T-cell (primary cell): ENCODE data around the gene CHD9. TPM values are rescaled to one million over a fixed set of nuclear protein-coding genes. Genes with fewer than 3 reads are reported as not detected.

Source experiments
- ATAC-seq, 4 experiments: fragments of 200-7000 bp in 3 of 4; fragments of 150-1000 bp in 1 of 4; cut with Tn5 transposase; replicated peaks in 1 of 4; 1 replicate in 3 of 4; 2 replicates in 1 of 4; pipeline ENCODE4 v1.10.0; 2021; ENCODE audit warnings: moderate library complexity in 3 of 4, mild to moderate bottlenecking in 2 of 4, moderate number of reproducible peaks in 1 of 4
- CTCF ChIA-PET, 2 donors: fragments of 300-600 bp; sonication (Branson Sonifier 250); formaldehyde crosslinking; loops; one replicate each; lab custom pipeline; 2022; ENCODE audit warnings: antibody characterized with exemption in 2 of 2; lab: Charles Lee
- POLR2A ChIA-PET, 2 donors: fragments of 300-600 bp; sonication (Branson Sonifier 250); formaldehyde crosslinking; loops; one replicate each; lab custom pipeline; 2022; ENCODE audit warnings: antibody characterized with exemption in 2 of 2; lab: Charles Lee
- DNase-seq, 35 experiments: peaks; one replicate each; pipeline versions ENCODE4 v3.0.0 to v3.0.0-alpha.2; 2013 to 2023
- H3K27ac ChIP-seq: one replicate; pipeline ENCODE4 v1.5.1; 2013; ENCODE audit warnings: low read length
- H3K27me3 ChIP-seq, 2 experiments: replicated peaks in 1 of 2; 1 replicate in 1 of 2; 2 replicates in 1 of 2; pipeline versions ENCODE4 v1.6.1 to v1.7.0; 2013; ENCODE audit warnings: low read length in 1 of 2, mixed read lengths in 1 of 2; ENCODE audit not compliant: control insufficient read depth in 2 of 2, insufficient read depth in 2 of 2; ENCODE audit errors: extremely low read depth in 1 of 2
- H3K36me3 ChIP-seq, 2 donors: 1 replicate in 1 of 2; 2 replicates in 1 of 2; pipeline versions ENCODE4 v1.6.1 to v1.7.0; 2013; ENCODE audit warnings: low read length in 1 of 2; ENCODE audit not compliant: control insufficient read depth in 2 of 2, insufficient read depth in 1 of 2; ENCODE audit errors: extremely low read depth in 1 of 2
- H3K4me1 ChIP-seq, 2 experiments: 1 replicate in 1 of 2; 2 replicates in 1 of 2; pipeline versions ENCODE4 v1.6.1 to v1.7.0; 2013; ENCODE audit warnings: low read length in 2 of 2, mixed read lengths in 1 of 2; ENCODE audit not compliant: insufficient read depth in 2 of 2, control insufficient read depth in 1 of 2; ENCODE audit errors: extremely low read depth in 1 of 2
- H3K4me3 ChIP-seq, 2 donors: 1 replicate in 1 of 2; 2 replicates in 1 of 2; pipeline versions ENCODE4 v1.5.1 to v1.7.0; 2013; ENCODE audit warnings: mild to moderate bottlenecking in 2 of 2, low read length in 1 of 2, moderate library complexity in 1 of 2; ENCODE audit not compliant: control insufficient read depth in 1 of 2; ENCODE audit errors: extremely low read depth in 1 of 2
- H3K9me3 ChIP-seq: 2 replicates; pipeline ENCODE4 v1.7.0; 2013
- H3K27ac Mint-ChIP-seq, 2 donors: one replicate each; pipeline ENCODE4 v1.8.0; 2020 to 2021; ENCODE audit warnings: mild to moderate bottlenecking in 2 of 2, mixed read lengths in 2 of 2
- H3K27me3 Mint-ChIP-seq, 2 donors: one replicate each; pipeline ENCODE4 v1.8.0; 2021 to 2022; ENCODE audit warnings: mixed read lengths in 2 of 2
- H3K36me3 Mint-ChIP-seq: one replicate; pipeline ENCODE4 v1.8.0; 2021; ENCODE audit warnings: mixed read lengths
- H3K4me1 Mint-ChIP-seq, 3 donors: one replicate each; pipeline ENCODE4 v1.8.0; 2020 to 2022; ENCODE audit warnings: mixed read lengths in 3 of 3, mild to moderate bottlenecking in 1 of 3
- H3K4me3 Mint-ChIP-seq, 3 donors: one replicate each; pipeline ENCODE4 v1.8.0; 2020 to 2022; ENCODE audit warnings: mild to moderate bottlenecking in 3 of 3, mixed read lengths in 3 of 3, moderate library complexity in 3 of 3
- H3K9me3 Mint-ChIP-seq, 3 donors: one replicate each; pipeline ENCODE4 v1.8.0; 2020 to 2022; ENCODE audit warnings: mixed read lengths in 3 of 3
- WGBS: methylation state at CpG from one replicate; pipeline ENCODE4 v1.1.5; 2013; ENCODE audit warnings: missing lambda C conversion rate; ENCODE audit not compliant: insufficient coverage; 5-methylcytosine and 5-hydroxymethylcytosine counted together
- total RNA-seq, 35 experiments: library from RNA in 6 of 35; stranded (reverse) in 6 of 35; fragments of 120-200 nt in 1 of 35; gene quantifications; one replicate each; pipeline versions ENCODE4 v1.2.1 to v1.2.4 and lab custom pipeline; 2013 to 2026

CHD9 gene, protein sequence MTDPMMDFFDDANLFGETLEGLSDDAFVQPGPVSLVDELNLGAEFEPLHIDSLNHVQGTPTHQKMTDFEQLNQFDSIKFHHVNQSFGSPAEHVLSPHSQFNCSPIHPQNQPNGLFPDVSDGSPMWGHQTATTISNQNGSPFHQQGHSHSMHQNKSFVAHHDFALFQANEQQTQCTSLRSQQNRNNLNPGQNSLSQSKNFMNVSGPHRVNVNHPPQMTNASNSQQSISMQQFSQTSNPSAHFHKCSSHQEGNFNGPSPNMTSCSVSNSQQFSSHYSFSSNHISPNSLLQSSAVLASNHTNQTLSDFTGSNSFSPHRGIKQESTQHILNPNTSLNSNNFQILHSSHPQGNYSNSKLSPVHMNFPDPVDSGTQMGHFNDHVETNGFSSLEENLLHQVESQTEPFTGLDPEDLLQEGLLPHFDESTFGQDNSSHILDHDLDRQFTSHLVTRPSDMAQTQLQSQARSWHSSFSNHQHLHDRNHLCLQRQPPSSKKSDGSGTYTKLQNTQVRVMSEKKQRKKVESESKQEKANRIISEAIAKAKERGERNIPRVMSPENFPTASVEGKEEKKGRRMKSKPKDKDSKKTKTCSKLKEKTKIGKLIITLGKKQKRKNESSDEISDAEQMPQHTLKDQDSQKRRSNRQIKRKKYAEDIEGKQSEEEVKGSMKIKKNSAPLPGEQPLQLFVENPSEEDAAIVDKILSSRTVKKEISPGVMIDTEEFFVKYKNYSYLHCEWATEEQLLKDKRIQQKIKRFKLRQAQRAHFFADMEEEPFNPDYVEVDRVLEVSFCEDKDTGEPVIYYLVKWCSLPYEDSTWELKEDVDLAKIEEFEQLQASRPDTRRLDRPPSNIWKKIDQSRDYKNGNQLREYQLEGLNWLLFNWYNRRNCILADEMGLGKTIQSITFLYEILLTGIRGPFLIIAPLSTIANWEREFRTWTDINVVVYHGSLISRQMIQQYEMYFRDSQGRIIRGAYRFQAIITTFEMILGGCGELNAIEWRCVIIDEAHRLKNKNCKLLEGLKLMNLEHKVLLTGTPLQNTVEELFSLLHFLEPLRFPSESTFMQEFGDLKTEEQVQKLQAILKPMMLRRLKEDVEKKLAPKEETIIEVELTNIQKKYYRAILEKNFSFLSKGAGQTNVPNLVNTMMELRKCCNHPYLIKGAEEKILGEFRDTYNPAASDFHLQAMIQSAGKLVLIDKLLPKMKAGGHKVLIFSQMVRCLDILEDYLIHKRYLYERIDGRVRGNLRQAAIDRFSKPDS (N-terminal part only)
- total RNA-seq, result 10 to 100 TPM; 33.0 to 39.3 (median 33.8) TPM
- total RNA-seq (2013), result 60.0 TPM
- total RNA-seq (lab: John Stamatoyannopoulos, UW), result 37.1 to 155 (median 79.6) reads per million in 29 experiments

DNA sequence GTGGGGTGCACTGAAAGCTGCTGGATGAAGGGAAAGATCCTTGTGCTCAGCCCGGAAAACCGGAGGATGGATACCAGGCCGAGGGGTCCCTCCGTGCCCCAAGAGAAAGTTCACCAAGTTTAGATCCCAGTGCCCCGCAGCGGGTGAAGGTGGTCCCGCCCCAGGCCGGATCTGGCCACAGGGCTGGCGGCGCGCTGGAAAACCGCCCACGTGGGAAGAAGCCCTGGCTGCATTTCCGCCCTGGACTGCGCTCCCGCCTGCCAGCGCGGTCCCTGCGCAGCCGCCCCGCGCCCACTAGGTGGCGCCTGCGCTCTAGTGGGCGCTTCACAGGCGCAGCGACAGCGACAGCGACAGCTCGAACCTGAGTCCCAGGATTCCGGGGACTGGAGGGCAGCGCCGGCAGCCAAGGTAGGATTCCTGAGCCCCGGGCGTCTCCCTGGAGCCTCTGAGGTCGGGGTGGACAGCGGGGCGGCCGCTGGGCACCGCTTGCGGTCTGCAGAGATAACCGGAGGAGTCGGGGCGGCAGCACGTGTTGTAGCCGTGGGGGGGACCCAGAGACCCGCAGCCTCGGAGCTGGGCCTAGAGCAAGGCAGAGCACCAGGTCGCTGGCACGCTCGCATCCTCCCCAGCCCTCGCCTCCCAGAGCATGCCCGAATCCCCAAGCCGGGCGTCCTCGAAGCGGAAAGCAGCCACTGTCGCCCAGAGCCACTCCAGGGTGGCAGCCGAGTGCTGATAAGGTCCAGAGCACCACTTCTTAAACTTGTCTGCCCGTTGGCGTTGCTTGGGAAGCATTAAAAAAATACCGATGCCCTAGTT is at the start of gene CHD9:
CHD9 (plus strand) TSS at position 322 of the 816 bp plus-strand sequence. CDS start 101,099 bp downstream, outside the sequence.
- Histone ChIP-seq H3K4me1 (peaks cover 5 to 26% of the 10 kb centered on the region in 2 experiments), H3K9me3 (no peaks in the 10 kb centered on the region), H3K4me3 (peak within 1 kb of the TSS; percentile 88 to 89), H3K36me3 (no peaks in the 10 kb centered on the region), H3K27me3 (peaks cover 0 to 14% of the 10 kb centered on the region in 2 experiments), H3K27ac (peak within 1 kb of the TSS; percentile 57)
- WGBS, result under 1% methylated on average over 58 of the region's 62 CpGs
- H3K36me3 Mint-ChIP-seq, result no peaks in the 10 kb centered on the region
- DNase-seq (peak; percentile 39 to 87 (median 64)), ATAC-seq (peak; percentile 93 to 95 (median 94))
- POLR2A ChIA-PET, result no interaction called here
- peak within 1 kb of the TSS; percentile 64 to 65 for H3K27ac Mint-ChIP-seq
- CTCF ChIA-PET, result interaction anchor here (0.6 to 2.2 kb wide), 18 partner anchors 45 to 1620 kb away, joined by 3 to 13 read pairs (median 3); no protein-coding TSS in a partner anchor
- peaks cover 0 to 5% of the 10 kb centered on the region in 2 donors for H3K27me3 Mint-ChIP-seq
- no peaks in the 10 kb centered on the region for H3K9me3 Mint-ChIP-seq
- peaks cover 14 to 25% (median 22%) of the 10 kb centered on the region in 3 donors for H3K4me1 Mint-ChIP-seq
- H3K4me3 Mint-ChIP-seq, result peak within 1 kb of the TSS; percentile 79 to 88 (median 85)

DNA sequence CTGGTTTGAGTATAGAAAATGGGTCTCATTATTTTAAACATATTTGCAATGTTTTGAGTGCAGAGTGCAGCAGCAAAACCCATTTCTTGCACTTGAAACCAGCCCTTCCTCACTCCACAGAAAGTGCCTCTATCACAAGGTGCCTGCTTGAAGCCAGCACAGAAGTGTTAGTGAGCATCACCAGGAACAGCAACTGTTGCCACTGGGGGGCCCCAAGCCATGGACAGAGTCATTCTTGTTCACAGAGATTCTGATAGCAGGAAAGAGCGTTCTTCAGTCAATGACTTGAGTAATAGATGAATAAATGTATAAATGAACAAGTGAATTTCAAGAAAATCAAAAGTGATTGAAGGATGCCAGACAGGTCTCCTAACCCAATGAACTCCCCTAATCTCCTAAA is 47.7 kb upstream of the CHD9 start:
- DNase-seq (no peak), ATAC-seq (no peak)
- H3K36me3 ChIP-seq, result no peaks in the 10 kb centered on the region
- no peak overlapping the region for H3K27ac ChIP-seq
- H3K4me1 Mint-ChIP-seq, result no peaks in the 10 kb centered on the region
- peaks cover 13 to 17% of the 10 kb centered on the region in 2 donors for H3K27me3 Mint-ChIP-seq
- no CpG with 5 or more reads among the region's 1 CpG for WGBS
- CTCF ChIA-PET, result no interaction called here
- H3K4me3 Mint-ChIP-seq, result no peak overlapping the region
- no peak overlapping the region for H3K27ac Mint-ChIP-seq
- H3K36me3 Mint-ChIP-seq, result no peaks in the 10 kb centered on the region
- no peak overlapping the region for H3K4me3 ChIP-seq
- POLR2A ChIA-PET, result no interaction called here
- no peaks in the 10 kb centered on the region for H3K9me3 ChIP-seq
- H3K9me3 Mint-ChIP-seq, result no peaks in the 10 kb centered on the region
- H3K27me3 ChIP-seq, result no peaks in the 10 kb centered on the region
- no peaks in the 10 kb centered on the region for H3K4me1 ChIP-seq

DNA sequence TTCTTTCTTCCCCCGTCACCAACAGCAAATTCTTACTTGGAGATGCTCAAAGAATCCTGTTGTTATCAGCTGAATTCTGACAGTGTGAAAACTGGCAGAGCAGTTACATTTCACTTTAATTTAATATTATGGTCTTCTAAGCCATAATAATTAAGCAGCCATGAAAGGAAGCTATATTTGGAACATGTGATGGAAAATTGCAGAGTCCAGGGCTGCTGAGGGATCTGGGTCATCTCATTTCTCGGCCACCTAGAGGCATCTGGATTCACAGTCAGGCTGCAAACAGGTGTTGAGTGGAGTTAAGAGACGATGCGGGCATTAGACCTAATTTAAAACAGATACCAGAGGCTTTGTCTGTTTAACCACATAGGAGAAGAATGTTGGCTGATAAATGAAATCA is 40.5 kb upstream of the CHD9 start:
- Histone ChIP-seq H3K27ac (no peak overlapping the region), H3K27me3 (peaks cover 0 to 2% of the 10 kb centered on the region in 2 experiments), H3K36me3 (no peaks in the 10 kb centered on the region), H3K9me3 (no peaks in the 10 kb centered on the region), H3K4me3 (no peak overlapping the region), H3K4me1 (no peaks in the 10 kb centered on the region)
- ChIA-PET CTCF (no interaction called here), POLR2A (no interaction called here)
- no peak overlapping the region for H3K27ac Mint-ChIP-seq
- ATAC-seq (no peak), DNase-seq (no peak)
- H3K36me3 Mint-ChIP-seq, result no peaks in the 10 kb centered on the region
- WGBS, result 100% methylated on average over 1 of the region's 4 CpGs
- H3K4me3 Mint-ChIP-seq, result no peak overlapping the region
- H3K9me3 Mint-ChIP-seq, result no peaks in the 10 kb centered on the region
- no peaks in the 10 kb centered on the region for H3K4me1 Mint-ChIP-seq
- peaks cover 20 to 23% of the 10 kb centered on the region in 2 donors for H3K27me3 Mint-ChIP-seq

DNA sequence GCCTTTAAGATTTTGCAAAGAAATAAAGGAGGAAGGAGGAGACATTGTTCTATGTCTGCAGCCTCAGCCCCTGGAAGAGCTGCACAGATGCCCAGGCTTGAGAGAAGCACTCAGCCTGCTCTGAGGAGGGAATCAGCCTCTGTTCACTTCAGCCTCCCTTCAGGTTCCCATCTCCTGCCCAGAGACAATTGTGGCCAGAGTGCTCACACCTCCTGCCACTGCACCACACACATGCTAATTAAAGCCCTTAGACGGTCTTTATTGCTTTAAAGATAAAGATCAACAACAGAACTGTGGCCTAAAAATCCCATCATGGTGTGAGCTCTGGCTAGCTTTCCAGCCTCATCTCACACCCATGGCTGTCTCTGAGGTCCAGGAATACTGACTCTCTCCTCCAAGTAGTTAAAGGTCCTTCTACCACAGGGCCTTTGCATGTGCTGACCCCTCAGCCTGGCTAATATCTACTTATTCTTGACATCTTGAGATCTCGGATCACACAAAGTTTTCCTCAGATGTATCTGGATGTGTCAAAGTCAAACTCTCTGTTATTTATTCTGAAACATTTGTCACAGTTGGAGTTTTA is 35.9 kb upstream of the CHD9 start:
- Mint-ChIP-seq H3K36me3 (no peaks in the 10 kb centered on the region), H3K9me3 (no peaks in the 10 kb centered on the region), H3K4me1 (no peaks in the 10 kb centered on the region), H3K4me3 (no peak overlapping the region), H3K27ac (no peak overlapping the region), H3K27me3 (peaks cover 17 to 20% of the 10 kb centered on the region in 2 donors)
- 67% methylated on average over 1 of the region's 2 CpGs for WGBS
- CTCF ChIA-PET, result no interaction called here
- ATAC-seq (no peak), DNase-seq (no peak)
- Histone ChIP-seq H3K4me3 (no peak overlapping the region), H3K9me3 (no peaks in the 10 kb centered on the region), H3K4me1 (no peaks in the 10 kb centered on the region), H3K27me3 (peaks cover 0 to 4% of the 10 kb centered on the region in 2 experiments), H3K36me3 (no peaks in the 10 kb centered on the region), H3K27ac (no peak overlapping the region)
- POLR2A ChIA-PET, result no interaction called here

DNA sequence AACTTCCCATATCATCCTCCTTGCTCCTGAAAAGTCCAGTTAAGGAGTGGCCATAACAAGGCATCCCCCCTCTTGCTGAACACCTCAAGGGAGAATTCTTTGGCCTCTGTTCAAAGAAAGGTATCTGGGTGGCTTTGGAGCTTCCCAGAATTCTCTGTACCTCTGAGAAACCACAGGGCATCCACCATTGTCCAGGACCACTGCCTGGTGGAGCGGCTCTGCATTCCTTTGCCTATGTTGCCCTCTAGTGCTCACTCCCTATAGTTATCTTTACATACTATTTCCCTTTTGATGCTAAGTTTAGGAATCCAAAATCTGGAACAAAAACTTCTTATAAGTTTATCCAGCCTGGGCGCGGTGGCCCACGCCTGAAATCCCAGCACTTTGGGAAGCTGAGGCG is 32.4 kb upstream of the CHD9 start:
- H3K36me3 ChIP-seq, result no peaks in the 10 kb centered on the region
- no peaks in the 10 kb centered on the region for H3K9me3 ChIP-seq
- Mint-ChIP-seq H3K36me3 (no peaks in the 10 kb centered on the region), H3K27me3 (peaks cover 0 to 5% of the 10 kb centered on the region in 2 donors), H3K27ac (no peak overlapping the region), H3K9me3 (no peaks in the 10 kb centered on the region), H3K4me1 (no peaks in the 10 kb centered on the region), H3K4me3 (no peak overlapping the region)
- DNase-seq, result no peak
- H3K4me1 ChIP-seq, result no peaks in the 10 kb centered on the region
- WGBS, result 13% methylated on average over 1 of the region's 5 CpGs
- H3K27ac ChIP-seq, result no peak overlapping the region
- POLR2A ChIA-PET, result no interaction called here
- no peak for ATAC-seq
- H3K4me3 ChIP-seq, result no peak overlapping the region
- peaks cover 0 to 2% of the 10 kb centered on the region in 2 experiments for H3K27me3 ChIP-seq
- CTCF ChIA-PET, result no interaction called here
